ENCODE results near the gene MICAL1.
"Not testable (repeated sequence)": the region's sequence is repeated elsewhere in the genome, so short reads cannot be mapped to it uniquely, and the experiment has no call there.

Gene MICAL1

GRCh38 chr6:109474995-109475394, 19.4 kb upstream of the MICAL1 start:
- no peak for DNase-seq

GRCh38 chr6:109473120-109473519, 17.5 kb upstream of the MICAL1 start:
- no peak for DNase-seq

- DNase-seq: no peak
These were observed 16.8 kb upstream of the MICAL1 start for GRCh38 chr6:109472132-109472995.

- DNase-seq: no peak
These were observed 15.7 kb upstream of the MICAL1 start for GRCh38 chr6:109471105-109471810.

DNA sequence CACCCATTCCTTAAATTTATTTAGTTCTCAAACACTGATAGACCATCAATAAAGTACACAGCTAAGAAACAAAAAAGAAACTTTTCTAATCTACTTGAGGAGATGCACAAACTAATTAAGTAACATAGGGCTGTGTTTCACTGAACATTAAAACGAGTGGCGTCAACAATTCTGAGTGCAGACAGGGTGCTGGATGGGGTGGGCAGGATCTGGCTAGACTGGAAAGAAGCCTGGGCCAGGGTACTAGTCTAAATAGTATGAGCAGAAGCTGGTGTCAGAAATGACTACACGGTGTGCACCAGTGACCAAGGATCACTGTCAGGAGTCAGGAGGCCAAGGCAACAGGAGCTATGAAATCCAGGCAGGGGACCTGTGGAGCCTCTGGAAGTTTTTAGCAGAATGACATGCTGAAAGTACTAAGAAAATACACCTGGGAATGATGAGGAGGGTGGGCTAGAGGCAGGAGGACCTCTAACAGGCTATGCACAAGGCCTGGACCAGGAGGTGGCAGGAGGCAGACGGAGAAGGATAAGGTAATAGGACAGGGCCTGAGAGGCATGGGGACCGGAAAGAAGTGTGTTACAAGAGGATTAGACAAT, 14.1 kb upstream of the MICAL1 start:
- no peak for DNase-seq

- no peak for DNase-seq
These were observed 12.1 kb upstream of the MICAL1 start for GRCh38 chr6:109467696-109468095.

DNA sequence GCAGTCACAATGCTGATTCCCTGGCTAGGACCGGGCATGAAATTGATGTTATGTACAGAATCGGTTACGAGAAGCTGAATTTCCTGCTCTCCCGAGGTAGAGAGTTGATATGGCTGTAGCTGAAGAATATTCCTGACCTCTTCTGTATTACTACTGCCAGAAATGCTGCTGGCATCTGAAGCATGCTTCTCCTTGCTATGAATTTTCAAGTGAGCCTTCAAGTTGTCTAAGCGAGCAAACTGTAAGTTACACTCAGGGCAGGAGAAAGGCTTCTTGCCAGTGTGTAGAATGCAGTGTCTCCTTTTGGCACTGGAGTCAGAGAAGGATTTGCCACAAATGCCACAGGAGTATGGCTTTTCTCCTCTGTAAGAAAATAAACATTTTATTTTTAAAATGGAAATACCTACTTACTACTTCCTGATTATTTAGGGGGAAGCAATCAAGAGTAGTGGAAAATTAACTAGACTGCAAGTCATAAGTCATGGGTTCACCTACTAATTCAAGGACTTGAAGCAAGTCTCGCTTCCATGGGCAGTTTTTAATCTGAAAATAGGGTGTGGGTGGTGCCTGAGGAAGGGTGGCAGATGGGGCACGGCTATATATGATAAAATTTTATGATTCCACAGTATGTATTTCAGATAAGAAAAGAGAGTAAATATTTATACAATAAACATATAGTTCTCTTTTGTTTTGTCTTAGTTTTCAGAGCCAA, 10.8 kb upstream of the MICAL1 start:
- no peak for DNase-seq

DNA sequence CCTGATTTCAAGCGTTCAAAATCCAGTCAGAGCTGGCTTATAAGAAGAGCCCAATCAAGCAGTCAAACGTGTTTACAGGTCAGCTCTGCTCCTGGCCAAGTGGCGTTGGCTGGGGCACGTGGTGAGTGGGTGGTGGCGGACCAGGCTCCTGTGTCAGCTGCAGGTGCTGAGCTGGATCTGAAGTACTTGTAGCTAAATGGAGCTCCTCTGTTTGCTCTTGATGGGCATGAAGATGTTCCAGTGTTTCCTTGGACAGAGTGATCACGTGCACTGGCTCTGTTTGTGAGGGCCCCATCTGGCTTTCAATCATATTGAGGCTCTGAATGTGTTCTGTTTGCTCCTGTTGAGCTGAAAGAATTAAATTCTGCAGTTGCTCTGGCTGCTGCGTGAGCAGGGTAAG, 10.2 kb upstream of the MICAL1 start:
- no peak for DNase-seq

- DNase-seq: no peak
These were observed 6.4 kb upstream of the MICAL1 start for GRCh38 chr6:109461733-109462526.

- not testable (repeated sequence) for DNase-seq
These were observed 5.6 kb upstream of the MICAL1 start for GRCh38 chr6:109461205-109461604.

DNA sequence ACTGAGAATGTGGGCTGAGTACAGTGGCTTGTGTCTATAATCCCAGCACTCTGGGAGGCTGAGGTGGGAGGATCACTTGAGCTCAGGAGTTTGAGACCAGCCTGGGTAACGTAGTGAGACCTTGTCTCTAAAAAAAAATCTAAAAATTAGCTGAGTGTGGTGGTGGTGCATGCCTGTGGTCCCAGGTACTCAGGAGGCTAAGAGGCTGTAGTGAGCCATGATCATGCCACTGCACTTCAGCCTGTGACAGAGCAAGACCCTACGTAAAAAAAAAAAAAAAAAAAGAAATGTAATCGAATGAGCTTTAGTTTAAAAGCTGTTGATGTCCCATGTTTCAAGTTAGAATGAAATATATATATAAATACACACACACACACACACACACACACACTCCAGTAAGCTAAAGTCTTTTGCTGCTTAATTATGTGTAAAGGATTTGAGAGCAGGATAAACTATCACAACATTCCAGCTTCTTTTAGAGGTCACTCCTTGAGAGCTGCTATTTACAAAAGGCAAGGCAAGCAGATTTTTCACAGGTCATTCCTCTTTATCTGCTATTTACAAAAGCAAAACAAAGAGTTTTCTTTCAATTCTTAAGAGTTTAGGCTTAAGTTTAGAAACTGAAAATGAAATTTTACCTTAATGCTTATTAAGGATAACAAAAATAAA, 4.7 kb upstream of the MICAL1 start:
- DNase-seq: no peak

DNA sequence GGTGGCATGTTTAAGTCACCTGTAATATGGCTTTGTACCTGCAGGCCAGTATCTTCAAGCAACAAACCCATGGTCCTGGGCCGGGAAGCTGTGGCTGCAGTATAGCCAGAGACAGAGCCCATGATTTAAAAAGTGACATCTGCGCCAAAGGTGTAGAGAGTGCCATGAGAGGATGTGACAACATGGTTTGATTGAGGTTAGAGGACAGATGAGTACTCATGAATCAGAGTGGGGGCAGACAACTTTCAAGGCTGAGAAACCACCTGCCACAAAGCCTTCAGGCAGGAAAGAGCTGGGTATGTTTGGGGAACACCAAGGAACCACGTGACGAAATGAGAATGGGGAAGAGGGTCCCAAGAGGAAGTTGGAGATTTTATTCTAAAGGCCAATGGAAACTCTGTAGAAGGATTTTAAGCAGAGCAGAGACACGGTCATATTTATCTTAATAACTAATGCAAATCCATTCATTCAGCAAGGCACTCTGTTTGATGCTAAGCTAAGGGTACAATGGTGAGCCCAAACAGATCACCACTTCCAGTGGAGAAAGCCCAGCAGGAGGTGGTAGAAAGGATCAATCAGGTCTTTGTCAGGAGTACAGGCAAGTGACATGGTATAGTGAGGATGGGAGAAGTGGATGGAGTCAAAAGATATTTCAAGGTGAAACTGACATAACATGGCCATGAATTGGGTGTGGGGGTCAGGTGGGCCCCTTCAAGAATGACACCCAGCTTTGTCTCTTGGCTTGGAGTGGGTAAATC, 3.4 kb upstream of the MICAL1 start:
- no peak for DNase-seq

DNA sequence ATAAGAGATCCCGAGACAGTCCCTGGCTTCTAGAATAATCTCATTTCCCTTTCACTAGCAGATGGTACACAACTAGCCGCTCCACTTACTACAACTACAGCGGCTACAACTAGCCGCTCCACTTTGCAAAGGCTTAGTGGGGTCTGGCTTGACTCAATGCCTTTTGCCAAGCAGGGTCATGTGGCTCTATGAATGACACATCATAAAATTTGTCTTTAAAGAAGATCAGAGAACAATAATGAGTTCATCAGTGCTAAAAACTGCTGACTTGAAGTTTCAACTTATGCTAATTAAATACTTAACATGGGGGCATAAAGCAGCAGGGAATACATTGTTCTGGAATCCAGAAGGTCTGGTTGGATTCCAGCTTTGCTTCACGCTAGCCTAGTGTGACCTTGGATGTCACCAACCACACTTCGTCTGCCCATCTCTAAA, 2.0 kb upstream of the MICAL1 start:
- DNase-seq: no peak

GRCh38 chr6:109456710-109457561, 1.4 kb upstream of the MICAL1 start:
- DNase-seq: no peak

DNA sequence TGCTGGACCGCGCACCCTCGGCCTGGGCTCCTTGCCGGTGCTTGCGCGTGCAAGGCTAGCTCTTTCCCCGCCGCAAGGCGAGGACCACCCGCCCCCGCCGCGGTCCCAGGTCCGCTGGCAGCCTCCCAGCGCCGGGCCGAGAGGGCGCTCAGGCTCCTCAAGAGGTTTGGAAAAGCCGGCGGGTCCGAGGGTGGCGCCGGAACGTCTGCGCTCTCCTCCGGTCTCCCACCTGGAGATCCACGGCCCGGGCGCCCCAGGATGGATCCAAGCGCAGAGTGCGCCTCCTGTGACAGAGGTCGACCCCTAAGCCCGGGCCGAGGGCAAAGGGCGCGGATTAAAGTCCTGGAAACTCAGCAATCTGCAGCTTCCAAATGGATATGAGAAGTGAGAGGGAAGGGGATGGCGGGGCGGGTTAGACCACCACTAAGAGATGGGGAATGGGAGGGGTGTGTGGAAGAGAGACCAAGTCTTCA, 575 bp upstream of the MICAL1 start:
- no peak for DNase-seq

GRCh38 chr6:109454496-109455436, 806 bp downstream of the MICAL1 start:
- no peak for DNase-seq

DNA sequence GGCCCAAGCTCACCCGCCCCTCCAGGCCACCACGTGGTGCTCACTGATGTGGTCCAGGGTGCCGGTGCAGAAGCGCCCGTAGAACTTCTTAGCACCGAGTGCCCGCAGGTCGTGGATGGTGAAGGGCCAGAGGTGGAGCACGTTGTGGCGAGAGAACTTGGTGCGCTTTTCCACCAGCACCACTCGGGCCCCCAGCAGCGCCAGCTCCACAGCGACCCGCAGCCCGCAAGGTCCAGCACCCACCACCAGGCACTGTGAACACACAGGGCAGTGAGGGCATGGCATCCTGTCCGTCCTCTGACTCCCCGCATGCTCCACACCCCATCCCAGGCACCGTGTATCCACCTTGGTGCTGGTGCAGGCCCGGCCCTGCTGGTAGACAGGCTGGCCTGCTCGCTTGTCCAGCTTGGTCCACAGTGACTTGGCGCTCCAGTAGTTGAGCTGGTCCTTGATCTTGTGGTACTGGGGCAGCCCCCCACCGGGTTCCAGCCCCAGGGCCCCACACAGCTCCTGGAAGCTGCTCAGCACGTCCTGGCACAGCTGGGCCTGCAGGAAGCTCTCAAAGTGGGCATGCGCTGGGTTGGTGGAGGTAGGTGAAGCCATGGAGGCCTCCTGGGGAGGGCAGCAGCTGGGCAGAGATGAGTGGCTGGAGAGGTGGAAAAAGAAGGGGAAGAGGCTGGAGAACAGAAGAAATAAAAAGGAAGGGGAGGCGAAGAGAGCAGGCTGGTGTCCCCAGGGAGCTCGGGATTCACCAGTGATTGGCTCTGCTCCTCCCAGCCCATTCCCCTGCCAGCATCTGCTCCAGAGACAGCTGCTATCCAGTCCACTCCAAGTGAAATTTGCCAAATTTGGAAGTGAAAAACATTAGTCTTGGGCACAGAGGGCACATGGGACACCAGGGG, 1.7 kb downstream of the MICAL1 start:
- no peak for DNase-seq

- no peak for DNase-seq
These were observed 2.4 kb downstream of the MICAL1 start for GRCh38 chr6:109453156-109453555.

Measured in COR-L47 (cell line).